ENCODE measurements around the gene RUBCNL.
A peak's percentile ranks its signal among the peaks of the same experiment; 100 is the strongest.

Gene RUBCNL

GRCh38 chr13:46345398-46345797 lies 41.7 kb downstream of the RUBCNL start:
- no peak for FAIRE-seq
- TF ChIP-seq POLR2AphosphoS5 (IDR thresholded peaks at IDR 0.05; ENCODE audit: low read depth, low read length) (no peak), TAF1 (IDR thresholded peaks at IDR 0.05; ENCODE audit: low read depth, low read length) (no peak), POU2F2 (IDR thresholded peaks at IDR 0.05; ENCODE audit: low read depth, low read length) (no peak), PAX5 (IDR thresholded peaks at IDR 0.05; ENCODE audit: insufficient read depth, low read length, severe bottlenecking) (no peak), SPI1 (IDR thresholded peaks at IDR 0.05; ENCODE audit: low read depth, low read length) (no peak), POLR2A (IDR thresholded peaks at IDR 0.05; ENCODE audit: low read depth, low read length) (no peak)
- DNase-seq (ENCODE audit: insufficient read length, low spot score), result no peak

GRCh38 chr13:46343279-46343994 lies 43.6 kb downstream of the RUBCNL start:
- DNase-seq (ENCODE audit: insufficient read length, low spot score), result no peak
- TF ChIP-seq POLR2AphosphoS5 (IDR thresholded peaks at IDR 0.05; ENCODE audit: low read depth, low read length) (no peak), POU2F2 (IDR thresholded peaks at IDR 0.05; ENCODE audit: low read depth, low read length) (no peak), POLR2A (IDR thresholded peaks at IDR 0.05; ENCODE audit: low read depth, low read length) (no peak), PAX5 (IDR thresholded peaks at IDR 0.05; ENCODE audit: insufficient read depth, low read length, severe bottlenecking) (no peak), SPI1 (IDR thresholded peaks at IDR 0.05; ENCODE audit: low read depth, low read length) (no peak)
- no peak for FAIRE-seq

- DNase-seq (ENCODE audit: insufficient read length, low spot score) (no peak), FAIRE-seq (peak; percentile 72)
- no peak for TF ChIP-seq POU2F2 (IDR thresholded peaks at IDR 0.05; ENCODE audit: low read depth, low read length)
- TF ChIP-seq TAF1 (IDR thresholded peaks at IDR 0.05; ENCODE audit: low read depth, low read length), result no peak
- TF ChIP-seq POLR2A (IDR thresholded peaks at IDR 0.05; ENCODE audit: low read depth, low read length), result no peak
- TF ChIP-seq POLR2AphosphoS5 (IDR thresholded peaks at IDR 0.05; ENCODE audit: low read depth, low read length), result no peak
- TF ChIP-seq PAX5 (IDR thresholded peaks at IDR 0.05; ENCODE audit: insufficient read depth, low read length, severe bottlenecking), result no peak
- TF ChIP-seq SPI1 (IDR thresholded peaks at IDR 0.05; ENCODE audit: low read depth, low read length), result no peak
These were observed 44.5 kb downstream of the RUBCNL start for GRCh38 chr13:46342538-46342937.

- FAIRE-seq, result peak; percentile 92
- TF ChIP-seq POLR2AphosphoS5 (IDR thresholded peaks at IDR 0.05; ENCODE audit: low read depth, low read length) (no peak), POLR2A (IDR thresholded peaks at IDR 0.05; ENCODE audit: low read depth, low read length) (no peak), TAF1 (IDR thresholded peaks at IDR 0.05; ENCODE audit: low read depth, low read length) (no peak), SPI1 (IDR thresholded peaks at IDR 0.05; ENCODE audit: low read depth, low read length) (peak; percentile 68), PAX5 (IDR thresholded peaks at IDR 0.05; ENCODE audit: insufficient read depth, low read length, severe bottlenecking) (no peak), POU2F2 (IDR thresholded peaks at IDR 0.05; ENCODE audit: low read depth, low read length) (no peak)
- DNase-seq (ENCODE audit: insufficient read length, low spot score), result no peak
These were observed 45.8 kb downstream of the RUBCNL start for GRCh38 chr13:46341112-46341711.

GRCh38 chr13:46340631-46341111 lies 46.4 kb downstream of the RUBCNL start:
- no peak for DNase-seq (ENCODE audit: insufficient read length, low spot score)
- no peak for FAIRE-seq
- TF ChIP-seq SPI1 (IDR thresholded peaks at IDR 0.05; ENCODE audit: low read depth, low read length), result no peak
- no peak for TF ChIP-seq PAX5 (IDR thresholded peaks at IDR 0.05; ENCODE audit: insufficient read depth, low read length, severe bottlenecking)
- no peak for TF ChIP-seq POLR2A (IDR thresholded peaks at IDR 0.05; ENCODE audit: low read depth, low read length)
- no peak for TF ChIP-seq POU2F2 (IDR thresholded peaks at IDR 0.05; ENCODE audit: low read depth, low read length)
- TF ChIP-seq POLR2AphosphoS5 (IDR thresholded peaks at IDR 0.05; ENCODE audit: low read depth, low read length), result no peak
- no peak for TF ChIP-seq TAF1 (IDR thresholded peaks at IDR 0.05; ENCODE audit: low read depth, low read length)

GRCh38 chr13:46340011-46340410 lies 47.0 kb downstream of the RUBCNL start:
- FAIRE-seq, result no peak
- no peak for DNase-seq (ENCODE audit: insufficient read length, low spot score)
- TF ChIP-seq TAF1 (IDR thresholded peaks at IDR 0.05; ENCODE audit: low read depth, low read length), result no peak
- TF ChIP-seq SPI1 (IDR thresholded peaks at IDR 0.05; ENCODE audit: low read depth, low read length), result no peak
- TF ChIP-seq POLR2AphosphoS5 (IDR thresholded peaks at IDR 0.05; ENCODE audit: low read depth, low read length), result no peak

- TF ChIP-seq POLR2AphosphoS5 (IDR thresholded peaks at IDR 0.05; ENCODE audit: low read depth, low read length) (no peak), SPI1 (IDR thresholded peaks at IDR 0.05; ENCODE audit: low read depth, low read length) (peak; percentile 67)
- peak; percentile 75 for FAIRE-seq
- DNase-seq (ENCODE audit: insufficient read length, low spot score), result no peak
These were observed 47.9 kb downstream of the RUBCNL start for GRCh38 chr13:46339035-46339666.

GRCh38 chr13:46337700-46338099 lies 49.4 kb downstream of the RUBCNL start:
- no peak for FAIRE-seq

GRCh38 chr13:46334035-46334822 lies 52.8 kb downstream of the RUBCNL start:
- DNase-seq (ENCODE audit: insufficient read length, low spot score) (no peak), FAIRE-seq (peak; percentile 92)
- TF ChIP-seq SPI1 (IDR thresholded peaks at IDR 0.05; ENCODE audit: low read depth, low read length) (peak; percentile 31), POLR2AphosphoS5 (IDR thresholded peaks at IDR 0.05; ENCODE audit: low read depth, low read length) (no peak), PAX5 (IDR thresholded peaks at IDR 0.05; ENCODE audit: insufficient read depth, low read length, severe bottlenecking) (no peak)

More at GRCh38 chr13:46337700-46338099, 49.4 kb downstream of the RUBCNL start:
- TF ChIP-seq POU2F2 (IDR thresholded peaks at IDR 0.05; ENCODE audit: low read depth, low read length), result no peak
- no peak for TF ChIP-seq POLR2A (IDR thresholded peaks at IDR 0.05; ENCODE audit: low read depth, low read length)
- TF ChIP-seq SPI1 (IDR thresholded peaks at IDR 0.05; ENCODE audit: low read depth, low read length), result no peak
- no peak for TF ChIP-seq PAX5 (IDR thresholded peaks at IDR 0.05; ENCODE audit: insufficient read depth, low read length, severe bottlenecking)
- no peak for TF ChIP-seq TAF1 (IDR thresholded peaks at IDR 0.05; ENCODE audit: low read depth, low read length)
- TF ChIP-seq POLR2AphosphoS5 (IDR thresholded peaks at IDR 0.05; ENCODE audit: low read depth, low read length), result no peak
- DNase-seq (ENCODE audit: insufficient read length, low spot score), result no peak

Measured in GM12891 (cell line).